Testis (tissue), 3 donors: ENCODE measurements around the gene COX7A2L. TPM values are rescaled to one million over a fixed set of nuclear protein-coding genes. Genes with fewer than 3 reads are reported as not detected.

ENCODE experiments used
- DNase-seq: peaks from one replicate; pipeline ENCODE4 v3.0.0-alpha.2; 2019
- H3K27ac ChIP-seq, 2 donors: fragments of 200-600 bp; sonication (generic); one replicate each; pipeline ENCODE4 v1.5.1; 2019
- H3K27me3 ChIP-seq: fragments of 200-600 bp; sonication (generic); one replicate; pipeline ENCODE4 v1.5.1; 2019
- H3K36me3 ChIP-seq: fragments of 200-600 bp; sonication (generic); one replicate; pipeline ENCODE4 v1.5.1; 2017; ENCODE audit warnings: low read depth; ENCODE audit errors: missing control alignments
- H3K4me1 ChIP-seq: fragments of 200-600 bp; sonication (generic); one replicate; pipeline ENCODE4 v1.5.1; 2019
- H3K4me3 ChIP-seq, 2 donors: fragments of 200-600 bp; sonication (generic); one replicate each; pipeline ENCODE4 v1.5.1; 2017 to 2019
- H3K9me3 ChIP-seq: fragments of 200-600 bp; sonication (generic); one replicate; pipeline ENCODE4 v1.5.1; 2017
- CTCF ChIP-seq, 3 experiments: fragments of 450-650 bp in 2 of 3; fragments of 200-600 bp in 1 of 3; sonication (generic) in 1 of 3; IDR thresholded peaks; one replicate each; pipeline ENCODE4 v1.5.1; 2016 to 2019; ENCODE audit warnings: antibody characterized with exemption in 3 of 3, mild to moderate bottlenecking in 2 of 3, moderate library complexity in 1 of 3
- POLR2A ChIP-seq: fragments of 450-650 bp; IDR thresholded peaks from one replicate; pipeline ENCODE4 v1.6.1; 2017; ENCODE audit warnings: antibody characterized with exemption, mild to moderate bottlenecking, moderate library complexity
- WGBS, 2 donors: methylation state at CpG; one replicate each; pipeline ENCODE4 v1.1.5; 2018; 5-methylcytosine and 5-hydroxymethylcytosine counted together
- intact Hi-C: fragments of 100-400 bp; cut with DNase I; formaldehyde crosslinking; loops from one replicate; pipeline ENCODE4 v1.15.1; 2023; ENCODE audit warnings: low total_unique reads
- polyA plus RNA-seq: library from polyadenylated mRNA; stranded (reverse); fragments of 350-450 nt; fragmentation: Illumina TruSeq; extraction: RNeasy Lipid Tissue Mini Kit (QIAGEN cat#74804); gene quantifications from one replicate; pipeline ENCODE4 v1.2.3, GENCODE V29; 2014; ENCODE audit warnings: low read depth, low replicate concordance; ENCODE audit not compliant: insufficient read depth
- total RNA-seq, 2 donors: library from RNA; depleted of rRNA; stranded (reverse); fragments of >200 nt; gene quantifications; one replicate each; pipeline ENCODE4 v1.2.3, GENCODE V29; 2016

COX7A2L gene
- total and polyA plus RNA-seq, 3 donors from 2014 or later: 134 to 143 (median 142) TPM

GRCh38 chr2:42328148-42328833 is 32.7 kb downstream of the COX7A2L start:
- 68 to 76% methylated on average over 3 of the region's 3 CpGs for WGBS, 2 donors
- Histone ChIP-seq H3K9me3 (no peaks in the 10 kb centered on the region), H3K36me3 (no peaks in the 10 kb centered on the region), H3K27ac (no peak overlapping the region), H3K4me1 (peaks cover 10% of the 10 kb centered on the region), H3K27me3 (no peaks in the 10 kb centered on the region), H3K4me3 (no peak overlapping the region)
- intact Hi-C loops: no loop called here
- TF ChIP-seq CTCF (IDR thresholded peaks at IDR 0.05) (peak; percentile 14 to 35 (median 25)), POLR2A (no peak)
- DNase-seq: no peak

- Histone ChIP-seq H3K4me3 (no peak overlapping the region), H3K27ac (no peak overlapping the region), H3K4me1 (peaks cover 10% of the 10 kb centered on the region), H3K27me3 (no peaks in the 10 kb centered on the region), H3K36me3 (no peaks in the 10 kb centered on the region), H3K9me3 (no peaks in the 10 kb centered on the region)
- intact Hi-C loops: no loop called here
- no peak for TF ChIP-seq POLR2A
- no peak for TF ChIP-seq CTCF (IDR thresholded peaks at IDR 0.05)
- DNase-seq: no peak
- WGBS, 2 donors: 81 to 87% methylated on average over 4 of the region's 4 CpGs
Observed at GRCh38 chr2:42327125-42327524, 33.9 kb downstream of the COX7A2L start.

DNA sequence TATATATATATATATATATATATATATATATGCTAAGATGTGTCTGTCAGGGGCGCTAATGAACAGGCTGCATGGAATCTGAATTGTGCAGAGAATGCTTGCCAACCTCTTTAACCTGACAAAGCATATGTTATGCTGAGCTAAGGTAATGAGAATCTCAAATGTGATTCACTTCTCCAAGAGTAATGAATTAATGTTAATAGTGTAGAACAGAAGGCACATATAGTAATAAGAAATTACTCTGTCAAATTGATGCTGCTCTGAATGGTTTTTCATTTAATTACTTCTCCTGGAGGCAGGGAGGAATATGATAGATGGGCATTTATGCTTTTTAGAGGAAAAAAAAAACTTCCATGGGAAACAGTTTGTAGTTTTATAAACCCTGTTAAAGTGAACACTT is 35.4 kb downstream of the COX7A2L start:
- intact Hi-C loops: no loop called here
- H3K36me3 ChIP-seq: no peaks in the 10 kb centered on the region
- no peaks in the 10 kb centered on the region for H3K9me3 ChIP-seq
- TF ChIP-seq CTCF (IDR thresholded peaks at IDR 0.05) (no peak), POLR2A (no peak)
- H3K4me1 ChIP-seq: peaks cover 10% of the 10 kb centered on the region
- 90 to 100% methylated on average over 1 of the region's 1 CpG for WGBS, 2 donors
- H3K27me3 ChIP-seq: no peaks in the 10 kb centered on the region
- H3K4me3 ChIP-seq: no peak overlapping the region
- no peak overlapping the region for H3K27ac ChIP-seq
- no peak for DNase-seq

GRCh38 chr2:42324949-42325348 is 36.1 kb downstream of the COX7A2L start:
- WGBS, 2 donors: 90% methylated on average over 2 of the region's 2 CpGs
- Histone ChIP-seq H3K27me3 (no peaks in the 10 kb centered on the region), H3K36me3 (no peaks in the 10 kb centered on the region), H3K9me3 (no peaks in the 10 kb centered on the region), H3K27ac (no peak overlapping the region), H3K4me1 (peaks cover 7% of the 10 kb centered on the region), H3K4me3 (no peak overlapping the region)
- TF ChIP-seq POLR2A (no peak), CTCF (IDR thresholded peaks at IDR 0.05) (no peak)
- intact Hi-C loops: no loop called here
- no peak for DNase-seq

DNA sequence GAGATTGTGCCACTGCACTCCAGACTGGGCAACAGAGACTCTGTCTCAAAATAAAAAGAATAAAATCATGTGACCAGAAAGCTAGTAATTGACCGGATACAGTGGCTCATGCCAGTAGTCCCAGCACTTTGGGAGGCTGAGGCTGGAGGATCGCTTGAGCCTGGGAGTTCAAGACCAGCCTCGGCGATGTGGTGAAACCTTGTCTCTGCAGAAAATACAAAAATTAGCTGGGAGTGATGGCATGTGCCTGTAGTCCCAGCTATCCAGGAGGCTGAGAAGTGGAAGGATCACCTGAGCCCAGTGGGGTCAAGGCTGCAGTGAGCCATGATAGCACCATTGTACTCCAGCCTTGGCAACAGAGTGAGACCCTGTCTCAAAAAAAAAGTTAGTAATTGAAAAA is 36.8 kb downstream of the COX7A2L start:
- H3K4me3 ChIP-seq: no peak overlapping the region
- TF ChIP-seq POLR2A: no peak
- TF ChIP-seq CTCF (IDR thresholded peaks at IDR 0.05): no peak

More for the DNA sequence above, 36.8 kb downstream of the COX7A2L start:
- no peak for DNase-seq
- no peaks in the 10 kb centered on the region for H3K36me3 ChIP-seq
- H3K27ac ChIP-seq: no peak overlapping the region
- intact Hi-C loops: no loop called here
- no peaks in the 10 kb centered on the region for H3K9me3 ChIP-seq
- H3K4me1 ChIP-seq: no peaks in the 10 kb centered on the region
- 98% methylated on average over 4 of the region's 4 CpGs for WGBS, 2 donors
- H3K27me3 ChIP-seq: no peaks in the 10 kb centered on the region
